ENCODE results near the gene ADI1.

GRCh38 chr2:3468296-3468988 lies 50.9 kb downstream of the ADI1 start:
- TF ChIP-seq CTCF (IDR thresholded peaks at IDR 0.05 in 2 of 3, conservative IDR thresholded peaks at IDR 0.05 in 1 of 3; ENCODE audit: control insufficient read depth in 2 of 3, extremely low read depth in 1 of 3, insufficient read depth in 1 of 3, low read depth in 3 of 3, low read length in 3 of 3) (no peak), ZNF274 (IDR thresholded peaks at IDR 0.05; ENCODE audit: insufficient read depth, insufficient read length) (no peak), POLR2A (IDR thresholded peaks at IDR 0.05; ENCODE audit: low read depth, low read length) (no peak), SP1 (IDR thresholded peaks at IDR 0.05; ENCODE audit: low read depth, low read length) (no peak), TCF12 (IDR thresholded peaks at IDR 0.05; ENCODE audit: low read depth, low read length) (no peak)
